Measurements from ENCODE around the gene ABCB9. TPM values are rescaled to one million over a fixed set of nuclear protein-coding genes. Genes with fewer than 3 reads are reported as not detected.
"Not testable (repeated sequence)": the region's sequence is repeated elsewhere in the genome, so short reads cannot be mapped to it uniquely, and the experiment has no call there.

The ABCB9 gene
- total RNA-seq, 1 donor from 2014 or later = 1.2 TPM

- no peak for ATAC-seq
Measured at GRCh38 chr12:122944605-122945592, 21.4 kb downstream of the ABCB9 start.

GRCh38 chr12:122943196-122943595 lies 23.1 kb downstream of the ABCB9 start:
- DNase-seq (ENCODE audit: low spot score) = no peak
- peak; percentile 13 for ATAC-seq

More at GRCh38 chr12:122944605-122945592, 21.4 kb downstream of the ABCB9 start:
- no peak for DNase-seq (ENCODE audit: low spot score)

- DNase-seq (ENCODE audit: low spot score) (no peak), ATAC-seq (no peak)
Measured at GRCh38 chr12:122942637-122943036, 23.6 kb downstream of the ABCB9 start.

- DNase-seq (ENCODE audit: low spot score); ATAC-seq: not testable (repeated sequence)
Measured at GRCh38 chr12:122941351-122941750, 24.9 kb downstream of the ABCB9 start.

GRCh38 chr12:122939125-122939524 lies 27.1 kb downstream of the ABCB9 start:
- DNase-seq (ENCODE audit: low spot score) (no peak), ATAC-seq (no peak)

- DNase-seq (ENCODE audit: low spot score) (peak; percentile 75), ATAC-seq (peak; percentile 87)
Measured at GRCh38 chr12:122937622-122938091, 28.6 kb downstream of the ABCB9 start.

- no peak for ATAC-seq
- no peak for DNase-seq (ENCODE audit: low spot score)
Measured at GRCh38 chr12:122935318-122935717, 30.9 kb downstream of the ABCB9 start.

- DNase-seq (ENCODE audit: low spot score) = no peak
- ATAC-seq = no peak
Measured at GRCh38 chr12:122934722-122935121, 31.5 kb downstream of the ABCB9 start.

GRCh38 chr12:122932207-122932606 lies 34.1 kb downstream of the ABCB9 start:
- no peak for DNase-seq (ENCODE audit: low spot score)
- no peak for ATAC-seq

GRCh38 chr12:122929812-122930211 lies 36.5 kb downstream of the ABCB9 start:
- ATAC-seq (no peak), DNase-seq (ENCODE audit: low spot score) (no peak)

GRCh38 chr12:122929148-122929538 lies 37.1 kb downstream of the ABCB9 start:
- ATAC-seq (peak; percentile 71), DNase-seq (ENCODE audit: low spot score) (no peak)

- DNase-seq (ENCODE audit: low spot score) (peak; percentile 79), ATAC-seq (peak; percentile 92)
Measured at GRCh38 chr12:122928404-122929147, 37.7 kb downstream of the ABCB9 start.

- ATAC-seq = no peak
- DNase-seq (ENCODE audit: low spot score) = no peak
Measured at GRCh38 chr12:122927756-122928403, 38.4 kb downstream of the ABCB9 start.

GRCh38 chr12:122921917-122922316 lies 44.3 kb downstream of the ABCB9 start:
- DNase-seq (ENCODE audit: low spot score) (no peak), ATAC-seq (no peak)

- DNase-seq (ENCODE audit: low spot score) (no peak), ATAC-seq (no peak)
Measured at GRCh38 chr12:122920687-122921086, 45.6 kb downstream of the ABCB9 start.

GRCh38 chr12:122918827-122919226 lies 47.4 kb downstream of the ABCB9 start:
- no peak for DNase-seq (ENCODE audit: low spot score)
- no peak for ATAC-seq

- peak; percentile 98 for ATAC-seq
- DNase-seq (ENCODE audit: low spot score) = peak; percentile 91
Measured at GRCh38 chr12:122917507-122918121, 48.6 kb downstream of the ABCB9 start.

GRCh38 chr12:122909442-122910288 lies 56.6 kb downstream of the ABCB9 start:
- no peak for DNase-seq (ENCODE audit: low spot score)
- no peak for ATAC-seq

- DNase-seq (ENCODE audit: low spot score) (no peak), ATAC-seq (no peak)
Measured at GRCh38 chr12:122908915-122909314, 57.3 kb downstream of the ABCB9 start.

- not testable (repeated sequence) for DNase-seq (ENCODE audit: low spot score); ATAC-seq
Measured at GRCh38 chr12:122905258-122905657, 61.0 kb downstream of the ABCB9 start.
